A673 (cell line): ENCODE data around the gene LUC7L2.

Source experiments
- CTCF ChIP-seq: fragments of 300-800, 200-600 bp; sonication (generic); conservative IDR thresholded peaks from 2 replicates; pipeline ENCODE4 v1.5.1; 2017; ENCODE audit warnings: low read depth, mild to moderate bottlenecking, antibody characterized with exemption, low read length, moderate library complexity, mixed read lengths
- EZH2 ChIP-seq: fragments of 200-600 bp; sonication (generic); IDR thresholded peaks from 2 replicates; pipeline ENCODE4 v1.6.1; 2017; ENCODE audit warnings: borderline replicate concordance, low read depth, mild to moderate bottlenecking, mixed read lengths, antibody characterized with exemption, low read length; ENCODE audit not compliant: poor library complexity, severe bottlenecking

- TF ChIP-seq EZH2 (no peak), CTCF (no peak)
Measured at GRCh38 chr7:139426258-139427028, 66.7 kb downstream of the LUC7L2 start.
